GM18909 (cell line): ENCODE data around the gene RNF149.
"Not testable (repeated sequence)": the region's sequence is repeated elsewhere in the genome, so short reads cannot be mapped to it uniquely, and the experiment has no call there.

Experiments
- ATAC-seq: cut with Tn5 transposase; IDR thresholded peaks from one replicate; pipeline ENCODE4 v1.9.1; 2021; ENCODE audit warnings: mild to moderate bottlenecking; ENCODE audit not compliant: unreplicated experiment, poor library complexity

The RNF149 gene

GRCh38 chr2:101332885-101333766 is 24.6 kb upstream of the RNF149 start:
- no peak for ATAC-seq

- ATAC-seq: no peak
Measured at GRCh38 chr2:101331202-101331601, 22.7 kb upstream of the RNF149 start.

GRCh38 chr2:101330253-101330933 is 21.9 kb upstream of the RNF149 start:
- ATAC-seq: no peak

- ATAC-seq: no peak
Measured at GRCh38 chr2:101329026-101329425, 20.5 kb upstream of the RNF149 start.

- ATAC-seq: no peak
Measured at GRCh38 chr2:101328474-101329007, 20.0 kb upstream of the RNF149 start.

- ATAC-seq: no peak
Measured at GRCh38 chr2:101327863-101328394, 19.4 kb upstream of the RNF149 start.

GRCh38 chr2:101325425-101325824 is 16.9 kb upstream of the RNF149 start:
- no peak for ATAC-seq

- not testable (repeated sequence) for ATAC-seq
Measured at GRCh38 chr2:101316568-101316967, 8.1 kb upstream of the RNF149 start.

- no peak for ATAC-seq
Measured at GRCh38 chr2:101311696-101312017, 3.2 kb upstream of the RNF149 start.

GRCh38 chr2:101310834-101311695 is 2.6 kb upstream of the RNF149 start:
- no peak for ATAC-seq

- no peak for ATAC-seq
Measured at GRCh38 chr2:101310090-101310833, 1.8 kb upstream of the RNF149 start.

GRCh38 chr2:101307950-101308431 is 510 bp downstream of the RNF149 start:
- peak; percentile 20 for ATAC-seq

- no peak for ATAC-seq
Measured at GRCh38 chr2:101307503-101307902, 998 bp downstream of the RNF149 start.

GRCh38 chr2:101306410-101306809 is 2.1 kb downstream of the RNF149 start:
- peak; percentile 7 for ATAC-seq

GRCh38 chr2:101305492-101306078 is 2.9 kb downstream of the RNF149 start:
- ATAC-seq: no peak

GRCh38 chr2:101305035-101305434 is 3.5 kb downstream of the RNF149 start:
- no peak for ATAC-seq

- ATAC-seq: no peak
Measured at GRCh38 chr2:101303688-101304087, 4.8 kb downstream of the RNF149 start.

- no peak for ATAC-seq
Measured at GRCh38 chr2:101302016-101302415, 6.5 kb downstream of the RNF149 start.

- no peak for ATAC-seq
Measured at GRCh38 chr2:101300836-101301235, 7.7 kb downstream of the RNF149 start.
